PC-9 (cell line): ENCODE measurements around the gene UNCX.

Experiments
- CTCF ChIP-seq: fragments of 200-600 bp; sonication (generic); conservative IDR thresholded peaks from 2 replicates; pipeline ENCODE4 v1.6.1; 2017; ENCODE audit warnings: mixed run types, antibody characterized with exemption, mild to moderate bottlenecking, moderate library complexity
- EZH2 ChIP-seq: fragments of 200-600 bp; sonication (generic); IDR thresholded peaks from 2 replicates; pipeline ENCODE4 v1.8.0; 2017; ENCODE audit warnings: antibody characterized with exemption, low read depth

GRCh38 chr7:1234049-1234880 is 1.6 kb downstream of the UNCX start:
- no peak for TF ChIP-seq CTCF
- no peak for TF ChIP-seq EZH2
